Kidney glomerular epithelial cell (primary cell): Measurements from ENCODE around the gene EEFSEC.
A peak's percentile ranks its signal among the peaks of the same experiment; 100 is the strongest.

Source experiments
- DNase-seq: peaks from one replicate; lab custom pipeline; 2025; lab: John Stamatoyannopoulos, UW

The EEFSEC gene

DNA sequence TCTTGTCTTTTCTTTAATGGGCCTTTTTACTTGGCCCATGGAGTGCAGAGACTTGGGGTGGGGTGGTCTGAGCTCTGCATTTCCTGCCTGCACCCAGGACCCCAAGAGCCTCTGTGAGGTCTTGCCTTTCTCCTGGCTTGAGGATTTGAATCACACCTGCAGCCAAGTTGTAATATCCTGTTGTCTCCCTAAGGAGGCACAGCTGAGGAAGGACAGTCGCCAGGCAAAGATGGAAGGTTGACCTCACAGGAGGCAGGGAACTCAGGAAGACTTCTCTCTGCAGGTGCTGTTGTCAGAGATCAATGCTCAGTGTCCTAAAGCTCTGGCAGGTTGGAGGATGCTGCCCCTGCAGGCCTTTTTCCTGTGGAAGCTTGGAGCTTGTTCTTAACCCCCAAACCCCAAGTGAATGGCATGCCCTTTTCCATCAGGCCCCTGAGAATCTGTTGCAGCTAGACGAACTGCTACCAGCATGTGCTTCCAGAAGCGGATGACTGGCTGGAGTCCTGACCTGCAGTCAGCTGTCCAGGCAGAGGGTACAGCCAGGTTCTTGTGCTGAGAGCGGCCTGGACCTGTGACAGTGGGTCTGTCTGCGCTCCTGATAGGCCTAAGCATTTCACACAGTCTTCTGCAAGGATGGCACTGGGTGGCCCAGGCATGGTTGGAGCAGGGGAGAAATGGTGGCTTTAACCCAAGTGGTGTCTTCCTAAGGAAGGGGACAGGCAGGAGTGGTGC, 120.0 kb downstream of the EEFSEC start:
- DNase-seq: no peak

DNA sequence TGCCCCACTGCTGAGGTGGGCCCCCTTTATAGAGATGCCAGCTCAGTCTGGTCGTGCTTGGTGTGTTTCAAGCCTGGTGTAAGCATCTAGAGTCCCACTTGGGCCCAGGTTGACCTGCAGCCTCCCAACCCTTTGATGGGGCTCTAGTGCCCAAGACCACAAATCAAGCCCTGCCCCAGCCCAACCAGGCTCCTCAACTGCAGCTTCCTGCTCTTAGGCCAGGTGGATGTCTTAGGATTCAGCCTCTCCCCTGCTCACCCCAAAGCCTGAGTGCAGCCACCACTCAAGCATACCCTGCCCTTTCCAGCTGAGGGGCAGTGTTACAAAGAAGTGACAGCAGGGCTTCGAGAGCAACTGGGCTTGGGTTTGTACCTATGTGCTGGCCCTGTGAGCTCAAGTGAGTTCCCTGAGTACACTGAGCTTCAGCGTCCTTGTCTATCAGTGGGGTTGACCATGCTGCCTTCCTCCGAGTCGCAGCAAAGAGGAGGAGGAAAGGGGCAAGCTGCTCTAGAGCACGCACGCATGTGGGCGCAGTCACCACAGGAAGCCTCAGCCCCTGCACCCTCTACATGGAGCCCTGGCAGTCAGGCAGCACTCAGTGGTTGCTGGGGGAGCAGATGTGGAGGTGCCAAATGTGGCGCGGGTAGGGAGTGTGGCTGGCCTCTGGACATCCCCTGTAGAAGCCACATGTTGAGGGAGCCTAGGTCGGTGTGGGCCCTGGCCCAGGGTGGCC, 120.7 kb downstream of the EEFSEC start:
- no peak for DNase-seq

DNA sequence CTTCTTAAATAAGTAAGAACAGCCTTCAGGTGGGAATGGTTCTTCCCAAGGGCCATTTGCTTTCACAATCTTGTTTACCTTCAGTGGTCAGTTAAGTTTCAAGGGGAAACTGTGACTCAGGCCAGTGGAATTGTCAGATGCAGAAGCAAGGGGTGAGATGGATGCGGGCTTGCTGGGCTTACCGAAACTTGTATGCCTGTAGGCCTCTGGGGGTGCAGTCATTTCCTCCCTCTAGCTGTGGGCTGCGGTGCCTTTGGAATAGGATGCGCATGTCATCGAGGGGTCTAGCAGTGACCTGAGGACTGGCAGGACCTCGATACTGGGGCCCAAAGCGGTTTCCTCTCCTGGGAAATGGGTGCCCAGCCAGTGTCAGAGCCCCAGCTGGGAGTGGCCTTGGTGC, 121.6 kb downstream of the EEFSEC start:
- peak; percentile 22 for DNase-seq

DNA sequence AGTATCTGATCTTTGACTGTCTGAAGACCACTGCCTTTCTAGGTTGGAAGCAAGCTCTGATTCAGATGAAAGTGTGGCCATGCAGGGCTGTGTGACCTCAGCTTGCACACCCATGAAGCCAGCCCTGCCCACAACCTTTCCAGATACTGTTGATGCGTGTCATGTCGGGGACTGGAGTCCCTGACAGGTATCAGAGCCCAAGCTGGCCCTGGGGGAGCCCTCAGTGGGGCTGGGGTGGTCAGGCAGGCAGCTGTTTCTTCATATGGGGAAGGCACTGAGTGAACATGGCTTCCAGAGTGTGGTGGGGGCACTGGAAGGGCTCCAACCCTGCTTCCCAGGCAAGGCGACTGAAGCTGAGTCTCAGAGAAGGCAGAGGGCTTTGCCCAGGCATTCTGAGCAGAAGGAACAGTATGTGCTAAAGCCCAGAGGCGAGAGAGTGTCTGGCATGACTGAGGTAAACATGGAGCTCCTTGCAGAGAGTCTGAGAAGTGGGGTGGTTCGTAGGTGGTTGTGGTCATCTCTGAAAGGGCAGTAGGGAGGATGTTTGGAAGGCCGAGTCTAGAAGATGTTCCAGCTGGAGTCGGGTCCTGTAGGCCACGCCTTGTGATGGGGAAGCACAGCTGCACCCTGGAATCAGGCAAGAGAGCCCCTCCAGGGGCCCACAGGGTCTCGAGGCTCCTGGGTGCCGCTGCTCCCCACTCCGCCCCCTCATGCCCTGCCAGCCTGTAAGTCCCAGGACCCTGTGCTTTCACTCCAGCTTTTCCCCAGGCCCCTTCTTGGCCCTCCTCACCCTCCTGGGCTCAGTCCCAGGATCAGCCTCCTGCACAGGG, 122.2 kb downstream of the EEFSEC start:
- no peak for DNase-seq

DNA sequence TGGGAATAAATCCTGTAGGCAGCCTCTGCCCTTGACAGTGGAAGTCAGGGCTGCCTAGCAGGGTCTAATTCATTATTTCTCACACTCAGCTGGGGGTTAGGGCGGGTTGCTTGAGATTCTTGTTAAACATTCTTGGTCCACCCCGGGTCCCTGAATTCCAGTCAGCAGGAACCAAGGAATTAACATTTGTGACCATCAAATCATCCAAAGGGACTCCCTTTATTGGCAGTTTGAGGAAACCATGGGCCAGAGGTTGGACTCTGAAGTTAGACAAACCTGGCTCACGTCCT, 122.8 kb downstream of the EEFSEC start:
- DNase-seq: no peak

DNA sequence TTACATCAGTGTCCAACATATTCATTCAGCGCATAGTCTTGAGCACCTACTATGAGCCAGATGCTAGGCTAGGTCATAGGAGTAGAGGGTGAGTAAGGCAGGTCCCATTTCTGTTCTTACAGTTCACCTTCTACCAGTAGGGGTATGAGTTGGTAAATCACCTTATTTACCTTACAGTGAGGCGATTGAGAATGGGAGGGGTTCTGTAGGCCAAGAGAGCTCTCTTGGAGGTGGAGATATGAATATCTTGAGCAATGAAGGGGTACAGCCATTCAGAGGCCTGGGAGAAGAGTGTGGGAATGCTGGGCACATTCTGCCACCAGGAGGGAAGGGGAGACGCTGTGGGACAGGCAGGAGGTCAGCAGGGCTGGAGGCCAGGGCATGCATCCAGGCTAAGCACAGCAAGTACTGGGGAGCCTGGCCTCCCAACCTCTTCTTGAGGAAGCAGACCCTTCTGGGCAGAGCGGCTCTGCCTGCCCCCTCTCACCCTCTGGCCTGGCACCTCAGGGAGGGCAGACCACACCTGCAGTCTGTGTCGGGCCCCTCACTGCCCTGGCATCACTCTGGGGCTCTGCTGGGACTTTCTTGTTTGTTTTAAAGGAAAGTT, 123.4 kb downstream of the EEFSEC start:
- DNase-seq: no peak

DNA sequence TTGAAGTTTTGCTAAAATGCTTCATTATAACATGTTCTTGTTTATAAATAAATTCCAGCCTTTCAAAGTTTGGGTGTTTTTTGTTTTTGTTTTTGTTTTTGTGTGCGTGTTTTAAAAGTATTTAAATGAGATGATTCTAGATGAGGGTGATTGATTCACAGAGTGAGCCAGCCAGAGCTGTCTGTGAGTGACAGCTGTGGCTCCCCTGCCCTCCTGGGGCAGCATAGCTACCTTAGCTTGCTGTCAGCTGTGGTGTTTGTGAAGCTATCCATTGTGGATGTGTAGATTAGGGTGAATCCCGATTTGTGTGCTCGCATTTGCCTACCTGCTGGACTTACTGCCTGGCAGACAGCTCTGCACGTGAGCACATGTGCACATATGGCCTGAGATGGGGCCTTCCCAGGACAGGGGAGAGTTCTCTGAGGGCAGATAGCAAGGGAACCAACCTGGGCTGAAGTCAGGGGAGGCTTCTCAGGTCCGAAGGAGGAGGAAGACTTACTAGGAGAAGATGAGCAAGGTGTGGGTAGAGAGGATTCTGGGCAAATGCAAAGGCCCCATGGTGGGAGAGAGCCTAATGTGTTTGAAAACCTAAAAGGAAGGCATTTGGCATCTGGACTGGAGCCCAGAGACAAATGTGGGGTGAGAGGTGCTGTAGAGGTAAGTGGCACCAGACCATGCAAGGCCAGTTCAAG, 124.2 kb downstream of the EEFSEC start:
- no peak for DNase-seq

DNA sequence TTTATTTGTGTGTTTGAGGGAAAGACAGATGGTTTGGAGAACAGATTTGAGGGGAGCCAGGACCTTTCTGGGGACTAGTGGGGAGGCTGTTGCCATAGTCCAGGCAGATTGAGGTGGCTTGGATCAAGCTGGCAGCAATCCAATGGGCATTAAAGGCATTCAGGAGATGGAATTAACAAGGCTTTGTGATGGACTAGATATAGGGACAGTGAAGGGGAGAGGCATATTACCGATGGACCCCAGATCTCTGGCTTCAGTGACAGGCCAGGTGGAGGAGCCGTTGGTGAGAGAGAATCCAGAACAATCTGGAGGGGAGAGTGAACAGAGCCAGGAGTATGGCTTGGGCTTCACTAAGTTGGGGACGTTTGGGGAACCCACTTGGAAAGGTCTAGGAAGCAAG, 124.8 kb downstream of the EEFSEC start:
- DNase-seq: no peak

DNA sequence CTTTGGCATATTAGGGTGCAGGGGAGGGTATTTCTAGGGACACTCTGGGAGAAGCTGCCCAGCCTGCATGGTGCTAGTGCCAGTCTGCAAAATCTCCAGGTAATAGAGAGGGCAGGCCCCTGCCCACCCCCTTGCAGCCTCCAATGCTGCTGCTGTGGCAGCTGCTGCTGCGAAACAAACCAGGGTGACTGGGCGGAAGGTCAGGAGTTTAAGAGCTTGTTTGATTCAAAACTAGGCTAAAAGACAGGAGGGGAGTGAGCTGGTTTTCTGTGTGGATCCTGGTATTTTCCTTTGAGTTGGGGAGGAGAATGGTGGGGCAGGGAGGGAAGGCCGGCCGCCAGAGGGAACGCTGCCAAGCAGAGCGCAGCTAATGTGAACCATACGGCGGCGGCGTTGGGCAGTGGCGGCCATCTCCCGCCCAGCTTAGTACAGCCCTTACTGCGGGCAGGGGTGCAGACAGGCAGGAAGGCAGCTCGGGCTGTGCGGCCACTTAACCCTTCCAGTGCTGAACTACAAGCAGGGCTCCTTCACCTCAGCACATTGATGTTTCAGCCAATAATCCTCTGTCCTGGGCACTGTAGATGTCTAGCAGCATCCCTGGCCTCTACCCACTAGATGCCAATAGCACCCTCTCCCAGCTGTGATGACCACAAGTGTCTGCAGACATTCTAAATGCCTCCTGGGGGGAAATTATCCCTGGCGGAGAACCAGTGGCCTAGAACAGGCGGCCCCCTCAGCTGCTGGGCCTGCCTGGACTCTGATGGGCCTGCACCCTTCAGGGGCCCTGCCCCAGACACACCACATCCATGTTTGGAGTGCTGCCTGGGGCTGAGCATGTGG, 125.7 kb downstream of the EEFSEC start:
- DNase-seq: no peak

DNA sequence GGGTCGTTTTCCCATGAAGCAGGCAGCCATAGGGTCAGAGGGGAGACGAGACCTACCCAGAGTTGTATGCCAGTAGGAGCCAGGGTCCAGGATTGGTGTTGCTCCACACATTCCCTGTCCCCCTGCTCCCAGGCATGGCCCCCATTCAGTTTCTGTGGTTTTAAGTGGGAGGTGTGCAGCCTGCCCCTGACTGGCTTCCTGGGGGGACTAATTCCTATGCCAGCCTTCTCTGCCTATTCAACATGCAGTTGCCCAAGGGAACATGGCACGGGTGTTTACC, 126.3 kb downstream of the EEFSEC start:
- DNase-seq: no peak

DNA sequence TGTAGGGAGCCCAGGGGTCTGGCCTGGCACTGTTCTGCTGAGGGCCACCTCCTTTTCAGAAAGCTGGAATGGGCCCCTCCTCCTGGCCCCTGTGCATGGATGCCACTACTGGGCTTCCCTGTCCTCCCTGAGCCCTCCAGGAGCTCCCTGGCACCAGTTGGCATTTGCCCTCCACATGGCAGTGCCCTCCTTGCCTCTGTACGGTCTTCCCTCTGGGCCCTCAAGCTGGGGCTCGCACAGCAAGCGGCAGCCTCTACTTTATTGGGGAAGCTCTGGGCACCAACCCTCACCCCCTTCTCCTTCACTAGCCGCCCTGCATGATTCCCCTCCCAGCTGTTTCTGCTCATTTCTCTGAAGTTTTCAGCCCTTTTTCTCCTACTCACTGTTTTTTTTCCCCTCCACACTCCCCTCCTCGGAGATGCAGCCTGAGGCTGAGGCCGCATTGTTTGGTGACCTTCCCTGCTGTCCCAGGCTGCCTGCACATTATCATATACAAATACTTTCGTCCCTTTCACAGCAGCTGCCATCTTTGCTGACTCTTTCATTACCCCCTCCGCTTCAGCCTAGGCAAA, 127.3 kb downstream of the EEFSEC start:
- no peak for DNase-seq

DNA sequence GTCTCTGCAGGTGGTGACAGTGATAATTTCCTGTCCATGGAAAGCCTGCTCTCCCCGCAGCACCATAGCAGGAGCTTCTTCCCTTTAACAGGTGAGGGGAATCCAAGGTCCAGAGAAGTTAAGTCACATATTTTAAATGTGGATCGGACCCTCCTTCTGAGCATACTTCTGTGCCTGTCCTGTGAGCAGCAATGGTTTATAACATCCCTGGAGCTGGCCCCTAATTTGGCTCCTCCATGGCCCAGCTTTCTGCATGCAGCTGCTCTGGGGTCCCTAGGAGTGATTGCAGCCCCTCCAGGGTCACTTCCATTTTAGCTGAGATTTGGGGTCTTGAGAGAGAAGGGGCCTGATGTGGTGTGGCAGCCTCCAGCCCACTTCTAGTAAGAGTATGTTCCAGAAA, 127.8 kb downstream of the EEFSEC start:
- no peak for DNase-seq

DNA sequence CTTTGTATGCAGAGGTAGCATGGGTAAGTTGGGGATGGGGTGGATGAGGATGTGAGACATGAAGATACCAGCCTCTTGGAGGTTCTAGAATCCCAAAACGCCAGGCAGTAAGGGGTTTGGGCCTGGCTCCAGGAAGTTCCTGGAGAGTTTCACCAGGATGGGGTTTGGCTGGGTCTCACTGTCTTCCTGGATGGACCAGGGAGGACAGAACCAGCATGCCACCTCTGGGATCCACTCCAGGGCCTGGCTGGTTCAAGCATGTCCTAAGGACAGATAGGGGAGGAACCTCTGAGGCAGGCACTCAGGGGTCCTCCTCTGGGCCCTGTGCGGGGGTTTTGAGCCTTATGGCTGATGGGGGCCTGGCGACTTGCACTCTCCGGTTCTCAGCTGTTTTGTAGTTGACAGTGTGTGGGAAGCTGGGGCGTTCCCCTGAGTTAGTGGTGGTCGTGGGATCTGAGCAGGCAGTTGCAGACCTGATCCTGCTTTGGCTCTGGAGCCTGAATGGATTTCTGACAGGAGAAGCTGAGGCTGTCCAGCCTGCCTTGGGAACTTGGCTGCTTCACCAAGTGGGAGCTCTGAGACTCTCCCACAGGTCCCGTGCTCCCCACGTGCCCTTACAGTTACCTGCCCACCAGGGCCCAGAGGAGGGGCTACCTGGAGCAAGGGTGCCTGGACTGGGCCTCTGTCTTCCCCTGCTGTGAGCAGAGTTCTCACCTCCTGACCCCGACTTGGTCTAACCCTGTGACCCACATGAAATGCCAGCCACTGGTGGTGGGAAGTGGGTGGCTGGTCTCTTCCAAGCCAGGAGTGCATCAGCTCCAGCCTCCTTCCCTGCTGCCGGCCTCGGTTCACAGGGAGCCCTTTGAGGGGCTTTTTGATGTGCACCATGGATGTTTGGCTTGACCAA, 128.4 kb downstream of the EEFSEC start:
- DNase-seq: no peak

DNA sequence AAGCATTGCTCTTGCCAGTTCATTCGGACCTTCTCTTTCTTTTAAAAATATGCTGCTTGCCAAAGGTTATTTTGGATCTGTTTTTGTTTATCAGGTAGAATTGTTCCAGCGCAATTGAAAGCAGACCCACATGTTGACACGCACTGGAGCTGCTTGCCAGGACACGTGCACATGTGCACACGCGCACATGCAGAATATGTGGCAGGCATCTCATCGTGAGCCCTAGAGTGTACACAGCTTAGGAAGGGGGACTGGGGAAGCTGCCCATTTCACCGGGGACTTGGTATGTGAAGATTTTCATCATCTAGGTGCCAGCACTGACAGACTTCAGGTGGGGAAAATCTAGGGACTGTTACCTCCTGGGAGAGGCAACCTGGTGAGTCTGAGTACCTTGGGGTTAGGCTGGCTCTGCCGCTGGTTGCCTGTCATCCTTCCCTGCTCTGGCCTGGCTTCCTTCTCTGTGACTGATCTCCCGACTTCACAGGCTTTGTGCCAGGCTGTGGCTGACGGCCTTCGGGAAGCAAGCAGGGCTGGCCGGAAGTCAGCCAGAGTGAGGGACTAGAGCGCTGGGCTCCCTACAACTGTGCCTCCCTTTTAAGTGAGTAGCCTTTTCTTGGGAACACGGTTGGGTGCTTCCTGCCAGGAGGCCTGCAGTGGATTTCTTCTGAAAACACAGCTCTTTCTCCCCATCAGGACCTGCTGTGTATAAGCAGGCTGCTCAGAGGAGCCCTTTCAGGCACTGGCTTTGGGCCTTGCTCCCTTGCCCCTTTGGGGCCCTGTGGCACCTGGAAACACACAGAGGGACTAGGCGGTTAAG, 129.3 kb downstream of the EEFSEC start:
- DNase-seq: no peak

DNA sequence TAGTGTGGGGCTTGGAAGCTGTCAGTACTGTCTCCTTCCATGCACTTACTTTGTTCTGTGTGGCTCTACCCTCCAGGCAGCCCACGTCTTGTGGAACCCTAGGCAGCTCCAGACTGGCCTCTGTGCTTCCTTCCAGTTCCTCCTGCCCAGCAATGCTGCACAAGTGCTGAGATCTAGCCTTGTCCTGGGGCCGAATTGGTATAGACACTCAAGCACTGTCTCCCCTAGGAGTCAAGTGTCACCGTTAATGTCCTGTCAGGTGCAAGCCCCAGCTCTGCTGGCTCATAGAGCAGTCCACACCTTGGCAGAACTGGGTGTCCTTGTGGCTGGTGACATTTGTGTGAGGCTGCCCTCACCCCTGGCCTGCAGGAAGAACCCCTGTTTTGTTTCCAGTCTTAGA, 130.1 kb downstream of the EEFSEC start:
- no peak for DNase-seq

DNA sequence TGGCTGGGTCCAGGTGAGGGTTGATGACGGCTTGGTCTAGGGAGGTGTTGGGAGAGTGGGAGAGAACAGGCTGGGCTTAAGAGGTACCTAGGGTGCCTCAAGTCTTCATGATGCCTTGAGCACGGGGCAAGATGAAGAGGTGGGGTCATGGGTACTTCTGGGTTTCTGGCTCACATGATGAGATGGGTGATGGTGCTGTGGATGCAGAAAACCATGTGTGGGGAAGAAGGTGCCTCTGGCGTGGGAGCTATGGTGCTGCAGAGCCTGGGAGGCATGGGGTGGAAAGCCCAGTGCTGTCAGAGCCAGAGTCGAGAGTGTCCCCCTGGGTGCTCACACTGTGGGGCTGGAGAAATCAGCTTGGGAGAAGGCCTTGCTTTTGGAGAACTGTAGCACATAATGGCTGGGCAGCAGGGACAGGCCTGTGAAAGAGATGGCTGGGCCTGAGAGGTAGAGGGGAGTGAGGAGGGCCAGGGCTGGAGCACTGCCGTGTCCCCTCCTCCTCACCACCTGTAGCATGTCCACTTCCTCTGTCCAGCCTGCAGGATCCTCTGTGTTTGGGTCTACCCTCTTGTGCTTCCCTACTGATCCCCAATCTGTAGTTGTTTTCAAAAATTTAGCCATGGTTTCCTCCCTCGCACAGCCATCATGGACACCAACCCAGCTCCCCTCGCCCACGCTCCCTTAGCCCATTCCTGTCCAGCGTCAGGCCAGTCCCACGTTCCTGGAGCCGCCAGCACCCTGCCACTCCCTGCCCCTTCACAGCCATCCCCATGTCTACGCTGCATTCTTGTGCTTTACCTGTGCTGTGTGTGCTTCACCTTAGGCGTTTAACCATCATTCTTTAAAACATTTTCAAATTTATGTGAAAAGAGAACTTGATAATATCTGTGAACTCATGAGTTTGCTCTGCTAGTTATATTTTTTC, 132.0 kb downstream of the EEFSEC start:
- no peak for DNase-seq

DNA sequence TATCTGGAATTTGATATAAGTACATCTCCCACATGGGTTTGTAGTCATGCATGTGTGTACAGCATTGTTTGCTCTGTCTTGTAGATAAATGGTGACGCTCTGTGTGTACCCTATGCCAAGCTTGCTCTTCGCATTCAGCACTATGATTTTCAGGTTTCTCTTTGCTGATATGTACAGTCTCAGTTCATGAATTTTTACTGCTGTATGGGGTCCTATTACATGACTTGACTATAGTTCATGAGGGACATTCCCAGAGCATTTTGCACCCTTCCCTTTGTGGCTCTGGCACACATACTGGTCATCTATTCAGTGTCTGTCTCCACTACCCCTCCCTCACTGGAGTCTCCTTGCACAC, 132.7 kb downstream of the EEFSEC start:
- no peak for DNase-seq

DNA sequence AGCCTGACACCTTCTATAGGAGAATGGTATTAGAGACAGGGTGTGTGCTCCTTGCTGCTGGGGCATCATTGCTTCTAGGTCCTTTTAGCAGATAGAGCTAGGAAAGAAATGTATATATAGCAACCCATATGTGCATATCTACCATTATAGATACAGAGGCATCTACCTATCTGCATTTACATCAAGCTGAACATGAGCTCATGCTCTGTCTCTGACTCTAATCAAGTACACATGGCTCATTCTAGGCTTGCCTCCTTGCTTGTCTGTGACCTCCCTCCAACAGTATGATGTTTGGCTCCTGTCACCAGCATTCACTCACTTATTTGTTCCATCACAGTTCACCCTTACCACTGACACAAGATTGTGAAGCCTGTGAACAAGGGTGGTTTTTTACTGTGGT, 133.4 kb downstream of the EEFSEC start:
- no peak for DNase-seq
